Right lung (tissue), 10 donors: ENCODE results near the gene MYH4. TPM values are rescaled to one million over a fixed set of nuclear protein-coding genes. Genes with fewer than 3 reads are reported as not detected.

Source experiments
- DNase-seq, 2 donors: peaks; one replicate each; pipeline ENCODE4 v3.0.0-alpha.2; 2013
- long read RNA-seq, 8 donors: transcript quantifications; one replicate each; lab custom pipeline, GENCODE V29; 2026
- polyA plus RNA-seq, 5 donors: library from polyadenylated mRNA; unstranded; fragments of 120-200 nt; gene quantifications; one replicate each; pipeline versions ENCODE4 v1.2.1 to v1.2.3, GENCODE V29; 2013; ENCODE audit warnings: inconsistent platforms in 1 of 5, low replicate concordance in 1 of 5; ENCODE audit not compliant: insufficient read length in 5 of 5, insufficient read depth in 1 of 5

The MYH4 gene
- under 1 TPM in 1 of 5 donors, not detected in 4; 0.01 TPM for polyA plus RNA-seq
- long read RNA-seq, donor 1 = 0 reads
- long read RNA-seq, donor 2 = 0 reads
- long read RNA-seq, donor 3 = 0 reads
- long read RNA-seq, donor 4 = 0 reads
- long read RNA-seq, donor 5 = 0 reads
- long read RNA-seq, donor 6 = 0 reads
- long read RNA-seq, donor 7 = 0 reads
- long read RNA-seq, donor 8 = 0 reads

DNA sequence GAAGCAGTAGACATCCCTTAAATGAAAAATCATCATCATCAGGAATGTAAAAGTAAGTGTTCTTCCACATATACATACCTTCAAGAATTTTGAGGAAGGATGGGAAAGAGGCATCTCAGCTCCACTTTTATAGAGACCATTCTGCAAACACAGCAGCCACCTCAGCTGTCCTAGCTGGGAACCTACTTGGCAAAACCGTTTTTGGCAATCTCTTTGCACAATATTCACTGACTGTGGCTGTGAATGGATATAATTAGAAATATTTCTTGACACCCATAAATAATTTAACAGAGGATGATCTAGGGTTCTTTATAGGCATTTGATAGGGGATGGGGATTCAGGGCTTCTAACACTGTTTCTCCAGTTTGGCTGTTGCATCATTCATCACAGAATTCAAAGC is at the start of gene MYH4:
MYH4 (minus strand) TSS at position 101 of the 400 bp plus-strand sequence. CDS start 2,814 bp downstream, outside the sequence.
- no peak for DNase-seq

- no peak for DNase-seq
These were observed 49.1 kb upstream of the MYH4 start, which contains the start of gene MYH1 for GRCh38 chr17:10518271-10519037. TSS of gene MYH1 (minus strand) at chr17:10518542. CDS start at chr17:10516642, 1,900 bp downstream.

DNA sequence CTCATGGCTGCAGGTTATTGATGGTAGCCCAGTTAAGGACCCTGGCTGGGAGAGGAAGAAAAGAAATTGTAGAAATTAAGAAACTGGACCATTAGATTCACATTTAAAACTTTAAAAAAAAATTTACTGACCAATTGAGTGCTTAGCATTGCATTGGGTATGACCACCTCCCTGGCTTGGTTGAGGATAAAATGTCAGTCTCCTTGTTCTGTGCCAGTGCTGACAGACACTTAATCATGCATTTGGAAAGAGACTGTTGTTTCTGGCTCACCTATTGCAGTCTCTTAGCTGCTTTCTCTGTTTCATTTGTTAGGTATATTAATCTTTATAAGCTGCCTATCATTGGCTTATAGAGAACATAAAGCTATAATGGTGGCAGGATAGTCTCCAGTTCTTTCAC is 47.3 kb upstream of the MYH4 start:
- DNase-seq = no peak

DNA sequence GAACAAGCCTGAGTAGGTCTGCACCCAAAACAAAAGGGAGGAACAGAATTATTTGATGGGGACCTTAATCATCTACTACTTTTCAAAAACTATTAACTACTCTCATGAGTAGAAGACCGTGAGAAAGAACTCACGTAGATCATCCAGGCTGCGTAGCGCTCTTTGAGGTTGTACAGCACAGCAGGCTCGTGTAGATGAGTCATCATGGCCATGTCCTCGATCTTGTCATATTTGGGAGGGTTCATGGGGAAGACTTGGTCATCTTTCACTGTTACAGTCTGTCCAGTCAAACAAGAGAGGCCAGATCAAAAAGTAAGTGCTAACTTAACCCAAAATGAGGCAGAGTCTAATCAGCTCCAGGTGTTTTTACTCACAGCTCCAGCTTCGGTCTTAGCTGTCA is 46.7 kb upstream of the MYH4 start:
- DNase-seq = no peak

DNA sequence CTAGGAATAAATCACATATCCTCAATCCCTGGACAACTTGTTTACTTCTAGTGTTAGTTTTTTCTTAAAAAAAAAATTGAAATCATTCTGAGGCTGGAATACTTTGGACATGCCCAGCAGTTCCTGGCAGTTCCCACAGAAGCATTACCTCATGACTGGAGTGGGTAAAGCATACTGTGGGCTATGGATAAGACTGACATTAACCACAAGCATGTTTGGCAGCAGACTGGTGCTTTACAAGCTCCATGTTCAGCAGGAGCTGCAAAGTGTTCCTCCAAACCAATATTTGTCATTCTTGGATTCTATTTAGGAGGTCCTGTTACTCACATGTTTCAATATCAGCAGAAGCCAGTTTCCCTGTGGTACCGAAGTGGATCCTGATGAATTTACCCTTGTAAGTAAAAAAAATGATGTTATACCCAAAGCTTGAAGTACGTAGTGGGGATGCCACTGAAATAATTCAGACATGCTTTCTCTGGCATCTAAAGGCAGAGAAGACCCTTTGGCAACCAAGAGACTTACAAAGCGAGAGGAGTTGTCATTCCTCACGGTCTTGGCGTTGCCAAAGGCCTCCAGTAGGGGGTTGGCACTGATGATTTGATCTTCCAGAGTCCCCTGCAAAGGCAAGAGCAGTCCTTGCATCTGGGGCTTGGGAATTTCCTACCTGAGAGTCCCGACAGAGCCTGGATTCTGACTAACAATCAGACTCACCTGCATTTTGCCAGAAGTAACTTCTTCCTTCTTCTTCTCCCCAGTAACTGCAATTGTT is 44.1 kb upstream of the MYH4 start:
- DNase-seq = no peak

- DNase-seq = no peak
These were observed 43.5 kb upstream of the MYH4 start for GRCh38 chr17:10512856-10513255.

DNA sequence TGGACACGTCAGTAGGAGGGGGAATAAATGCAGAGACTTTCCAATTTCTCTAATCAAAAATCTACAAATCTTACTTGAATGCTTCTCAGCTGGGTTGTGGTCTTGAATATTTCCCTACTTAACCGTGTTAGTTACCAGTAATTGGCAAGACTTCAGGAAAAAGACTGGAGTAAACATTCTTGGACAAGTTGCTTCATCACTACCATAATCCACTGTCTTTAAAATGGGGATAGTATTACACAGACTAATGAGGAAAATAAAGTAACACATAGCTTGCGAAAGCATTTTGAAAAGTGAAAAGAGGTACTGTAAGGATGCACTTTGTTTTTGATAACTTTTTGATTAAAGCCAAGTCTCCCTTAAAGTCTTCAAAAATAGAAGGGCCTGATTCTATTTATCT is 30.6 kb upstream of the MYH4 start:
- DNase-seq = no peak

GRCh38 chr17:10492004-10492403 is 22.6 kb upstream of the MYH4 start:
- no peak for DNase-seq

- no peak for DNase-seq
These were observed 12.9 kb upstream of the MYH4 start for GRCh38 chr17:10482252-10482651.

GRCh38 chr17:10477701-10478100 is 8.3 kb upstream of the MYH4 start:
- DNase-seq = no peak

DNA sequence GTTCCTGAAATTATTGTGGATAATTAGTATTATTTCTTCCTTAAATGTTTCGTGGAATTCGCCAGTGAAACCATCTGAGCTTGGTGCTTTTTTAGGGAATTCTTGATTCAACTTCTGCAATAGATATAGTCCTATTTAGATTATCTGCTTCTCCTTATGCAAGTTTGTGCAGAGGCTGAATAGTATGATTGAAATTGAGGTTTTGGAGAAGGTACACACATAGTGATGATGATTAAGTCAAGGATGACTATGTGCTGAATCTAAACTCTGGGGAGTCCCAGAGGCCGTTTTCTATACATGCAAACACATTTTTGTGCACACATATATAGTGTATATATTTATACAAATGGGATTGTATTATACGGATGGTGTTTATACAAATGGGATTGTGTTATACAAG is 5.2 kb upstream of the MYH4 start:
- DNase-seq = no peak

DNA sequence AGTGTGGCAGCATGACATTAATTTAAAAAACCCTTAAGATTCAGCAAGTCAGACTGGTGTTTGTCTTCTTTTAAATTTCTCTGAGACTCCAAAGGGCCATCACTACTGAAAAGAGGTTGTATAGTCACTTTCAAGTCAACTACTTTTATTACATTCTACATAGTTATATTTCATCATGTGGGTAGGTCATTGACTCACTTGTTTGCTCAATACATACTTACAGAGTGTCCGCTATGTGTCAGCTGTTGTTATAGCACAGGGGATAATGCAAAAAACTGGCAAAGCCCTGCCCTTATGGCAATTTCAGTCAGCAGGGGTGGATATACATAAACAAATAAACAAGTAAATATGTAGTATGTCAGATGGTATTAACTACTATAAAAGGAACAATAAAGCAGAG is 2.5 kb upstream of the MYH4 start:
- DNase-seq = no peak

DNA sequence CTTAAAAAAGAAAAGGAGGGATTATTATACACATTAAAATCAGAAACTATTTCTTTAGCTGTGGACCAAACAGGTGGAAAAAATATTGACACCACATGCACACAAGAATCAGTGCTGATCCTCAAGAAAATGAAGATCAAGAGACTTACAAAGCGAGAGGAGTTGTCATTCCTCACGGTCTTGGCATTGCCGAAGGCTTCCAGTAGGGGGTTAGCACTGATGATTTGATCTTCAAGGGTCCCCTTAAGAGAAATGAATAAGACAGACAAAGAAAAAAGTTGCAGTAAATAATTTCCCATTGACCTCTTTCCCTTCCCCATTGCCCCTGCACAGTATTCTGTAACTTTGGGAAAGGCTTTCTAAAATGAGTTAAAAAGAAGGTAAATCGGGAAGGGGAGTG is 6.0 kb downstream of the MYH4 start:
- no peak for DNase-seq

DNA sequence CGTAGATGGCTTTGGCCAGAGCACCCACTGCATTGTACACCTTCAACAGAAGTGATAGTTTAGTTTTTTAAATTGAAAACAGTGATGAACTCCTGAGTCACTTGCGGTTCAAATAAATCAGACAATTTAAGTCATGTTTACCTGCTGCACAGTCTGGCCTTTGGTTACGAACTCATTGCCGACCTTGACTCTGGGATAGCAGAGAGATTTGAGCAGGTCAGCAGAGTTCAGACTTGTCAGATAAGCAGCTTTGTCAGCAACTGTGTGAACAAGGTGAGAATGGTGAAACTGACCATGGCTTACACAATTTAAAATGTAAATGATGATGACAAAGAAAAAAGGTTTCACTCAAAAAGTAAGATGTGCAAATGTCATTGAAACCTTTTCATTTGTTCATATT is 9.3 kb downstream of the MYH4 start:
- no peak for DNase-seq

DNA sequence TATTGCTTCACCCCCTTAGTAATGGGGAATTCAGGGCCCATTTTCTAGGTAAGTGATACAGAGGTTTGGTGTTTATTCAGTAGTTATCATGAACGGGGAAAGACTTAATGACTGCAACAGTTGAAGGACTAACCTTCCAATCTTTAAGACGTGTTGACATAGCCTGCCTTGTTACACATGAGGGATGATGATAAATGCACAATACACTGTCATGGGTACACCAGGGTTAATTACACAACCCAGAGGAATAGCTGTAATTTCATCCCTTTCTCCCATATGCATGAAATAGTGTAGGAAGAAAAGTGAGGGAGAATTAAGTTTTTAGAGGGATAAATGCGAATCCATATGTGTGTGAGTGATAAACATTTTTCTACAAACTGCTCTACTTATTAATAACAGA is 10.7 kb downstream of the MYH4 start:
- no peak for DNase-seq

DNA sequence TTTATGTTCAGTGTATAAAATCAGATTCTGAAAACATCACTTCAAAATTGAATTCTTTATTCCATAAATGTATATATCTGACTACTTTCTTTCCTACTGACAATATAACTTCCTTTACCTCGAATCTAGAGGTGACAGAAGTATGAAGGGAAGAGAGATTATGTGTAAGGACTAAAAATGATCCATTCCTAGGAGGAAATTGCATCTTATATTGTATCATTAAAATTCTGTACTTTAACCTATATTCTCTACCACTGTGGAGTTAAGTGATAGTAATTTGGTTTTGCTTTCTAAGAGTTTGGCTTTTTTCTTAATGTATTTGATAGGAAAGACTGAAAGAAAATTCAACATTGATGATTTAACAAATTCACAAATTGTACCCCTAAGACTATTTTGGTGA is 11.4 kb downstream of the MYH4 start:
- no peak for DNase-seq

- no peak for DNase-seq
These were observed 22.1 kb downstream of the MYH4 start for GRCh38 chr17:10447026-10447931.

GRCh38 chr17:10439816-10440215 is 29.5 kb downstream of the MYH4 start:
- DNase-seq = no peak

DNA sequence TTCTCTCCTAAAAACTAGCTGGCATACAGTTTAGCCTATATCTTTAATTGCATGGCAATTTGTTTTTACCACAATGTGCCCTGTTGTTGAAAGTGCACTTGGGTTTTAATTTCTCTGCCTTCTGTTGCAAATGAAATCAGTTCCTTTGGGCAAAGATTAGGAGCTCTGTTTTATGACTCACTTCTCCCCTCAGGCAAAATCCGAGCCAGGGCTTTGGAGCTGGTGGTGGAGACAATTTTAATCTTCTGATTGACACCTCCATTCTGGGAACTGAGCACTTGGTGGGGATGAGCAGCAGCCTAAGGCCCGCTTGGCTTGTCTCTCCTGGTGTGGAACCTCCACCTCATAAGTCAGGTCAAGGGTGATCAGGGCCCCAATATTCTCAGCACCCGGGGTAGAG is 34.3 kb downstream of the MYH4 start:
- DNase-seq = no peak

- DNase-seq = no peak
These were observed 39.8 kb downstream of the MYH4 start for GRCh38 chr17:10429421-10430045.

DNA sequence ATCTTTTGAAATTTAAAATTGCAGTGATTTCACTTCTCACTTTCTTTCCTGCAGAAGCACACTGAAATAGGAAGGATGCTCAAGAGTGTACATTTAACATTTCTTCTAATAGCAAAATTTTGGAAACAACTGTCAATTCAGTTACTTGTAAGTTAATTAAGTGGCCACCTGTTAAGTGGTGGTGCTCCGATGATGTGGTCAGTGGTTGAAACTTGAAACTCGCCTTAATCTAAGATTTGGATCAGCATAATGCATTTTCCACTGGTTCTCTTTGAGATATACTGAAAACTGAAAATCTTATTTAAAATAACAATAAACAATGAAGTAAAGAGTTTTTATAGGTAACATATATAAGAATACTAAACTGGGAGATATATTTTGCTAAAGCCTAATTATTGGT is 40.6 kb downstream of the MYH4 start:
- no peak for DNase-seq
